HEK293 (cell line): Measurements from ENCODE around the gene NPTN.

Experiments
- GLI4 ChIP-seq: fragments of 450-650 bp; formaldehyde crosslinking; IDR thresholded peaks from 2 replicates; pipeline ENCODE4 v1.5.1; 2016; ENCODE audit warnings: missing biosample characterization, missing genetic modification characterization
- ZEB2 ChIP-seq: fragments of 450-650 bp; formaldehyde crosslinking; IDR thresholded peaks from 2 replicates; pipeline ENCODE4 v1.5.1; 2016; ENCODE audit warnings: missing biosample characterization, missing genetic modification characterization
- ZNF274 ChIP-seq, 2 experiments: fragments of 200-500 bp in 1 of 2; fragments of 450-650 bp in 1 of 2; sonication (Bioruptor generic) in 1 of 2; formaldehyde crosslinking in 1 of 2; IDR thresholded peaks; 2 replicates each; pipeline versions ENCODE4 v1.5.1 to v1.6.1; 2014 to 2016; ENCODE audit warnings: borderline replicate concordance in 1 of 2, inconsistent platforms in 1 of 2, low read length in 1 of 2, missing biosample characterization in 1 of 2, missing genetic modification characterization in 1 of 2
- ZNF561 ChIP-seq: fragments of 450-650 bp; IDR thresholded peaks from 2 replicates; pipeline ENCODE4 v1.5.1; 2018; ENCODE audit warnings: missing biosample characterization, missing genetic modification characterization, borderline replicate concordance
- ZNF747 ChIP-seq: fragments of 450-650 bp; formaldehyde crosslinking; IDR thresholded peaks from 2 replicates; pipeline ENCODE4 v1.5.1; 2016; ENCODE audit warnings: missing biosample characterization, missing genetic modification characterization
- TF ChIP-seq, protein P1 (sequence below): fragments of 450-650 bp; formaldehyde crosslinking; IDR thresholded peaks from 2 replicates; pipeline ENCODE4 v1.5.1; 2016; ENCODE audit warnings: missing biosample characterization, missing genetic modification characterization
- TF ChIP-seq, protein P2 (sequence below): fragments of 450-650 bp; formaldehyde crosslinking; conservative IDR thresholded peaks from 2 replicates; pipeline ENCODE4 v1.5.1; 2016; ENCODE audit warnings: low read depth, missing biosample characterization, missing genetic modification characterization

DNA sequence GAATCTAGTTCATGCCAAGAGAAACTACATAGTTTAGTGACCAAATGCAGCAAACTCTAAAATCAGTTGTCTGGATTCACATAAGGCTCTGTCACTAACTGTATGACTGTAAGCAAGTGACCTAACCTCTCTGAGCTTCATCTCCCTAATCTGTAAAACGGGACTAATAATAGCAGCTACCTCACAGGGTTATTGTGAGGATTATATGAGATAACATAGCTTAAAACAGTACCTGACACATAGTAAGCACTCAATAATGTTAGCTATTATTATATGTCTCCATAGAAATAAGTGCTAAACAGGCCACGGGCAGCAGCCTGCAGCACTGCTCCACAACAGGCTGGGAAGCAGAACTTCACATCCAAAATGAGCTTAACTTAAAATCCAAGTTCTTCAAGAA lies 30.2 kb downstream of the NPTN start:
- TF ChIP-seq ZNF561 (tag by site-specific recombination) (no peak), GLI4 (tag by site-specific recombination) (no peak), ZNF274 (IDR thresholded peaks at IDR 0.05; ENCODE audit: low read length) (no peak), ZNF274 (tag by site-specific recombination; IDR thresholded peaks at IDR 0.05; ENCODE audit: borderline replicate concordance) (no peak), ZEB2 (tag by site-specific recombination) (no peak), ZNF747 (tag by site-specific recombination) (no peak)
- TF ChIP-seq, protein P1, sequence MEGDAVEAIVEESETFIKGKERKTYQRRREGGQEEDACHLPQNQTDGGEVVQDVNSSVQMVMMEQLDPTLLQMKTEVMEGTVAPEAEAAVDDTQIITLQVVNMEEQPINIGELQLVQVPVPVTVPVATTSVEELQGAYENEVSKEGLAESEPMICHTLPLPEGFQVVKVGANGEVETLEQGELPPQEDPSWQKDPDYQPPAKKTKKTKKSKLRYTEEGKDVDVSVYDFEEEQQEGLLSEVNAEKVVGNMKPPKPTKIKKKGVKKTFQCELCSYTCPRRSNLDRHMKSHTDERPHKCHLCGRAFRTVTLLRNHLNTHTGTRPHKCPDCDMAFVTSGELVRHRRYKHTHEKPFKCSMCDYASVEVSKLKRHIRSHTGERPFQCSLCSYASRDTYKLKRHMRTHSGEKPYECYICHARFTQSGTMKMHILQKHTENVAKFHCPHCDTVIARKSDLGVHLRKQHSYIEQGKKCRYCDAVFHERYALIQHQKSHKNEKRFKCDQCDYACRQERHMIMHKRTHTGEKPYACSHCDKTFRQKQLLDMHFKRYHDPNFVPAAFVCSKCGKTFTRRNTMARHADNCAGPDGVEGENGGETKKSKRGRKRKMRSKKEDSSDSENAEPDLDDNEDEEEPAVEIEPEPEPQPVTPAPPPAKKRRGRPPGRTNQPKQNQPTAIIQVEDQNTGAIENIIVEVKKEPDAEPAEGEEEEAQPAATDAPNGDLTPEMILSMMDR (tag by site-specific recombination): no peak
- TF ChIP-seq, protein P2, sequence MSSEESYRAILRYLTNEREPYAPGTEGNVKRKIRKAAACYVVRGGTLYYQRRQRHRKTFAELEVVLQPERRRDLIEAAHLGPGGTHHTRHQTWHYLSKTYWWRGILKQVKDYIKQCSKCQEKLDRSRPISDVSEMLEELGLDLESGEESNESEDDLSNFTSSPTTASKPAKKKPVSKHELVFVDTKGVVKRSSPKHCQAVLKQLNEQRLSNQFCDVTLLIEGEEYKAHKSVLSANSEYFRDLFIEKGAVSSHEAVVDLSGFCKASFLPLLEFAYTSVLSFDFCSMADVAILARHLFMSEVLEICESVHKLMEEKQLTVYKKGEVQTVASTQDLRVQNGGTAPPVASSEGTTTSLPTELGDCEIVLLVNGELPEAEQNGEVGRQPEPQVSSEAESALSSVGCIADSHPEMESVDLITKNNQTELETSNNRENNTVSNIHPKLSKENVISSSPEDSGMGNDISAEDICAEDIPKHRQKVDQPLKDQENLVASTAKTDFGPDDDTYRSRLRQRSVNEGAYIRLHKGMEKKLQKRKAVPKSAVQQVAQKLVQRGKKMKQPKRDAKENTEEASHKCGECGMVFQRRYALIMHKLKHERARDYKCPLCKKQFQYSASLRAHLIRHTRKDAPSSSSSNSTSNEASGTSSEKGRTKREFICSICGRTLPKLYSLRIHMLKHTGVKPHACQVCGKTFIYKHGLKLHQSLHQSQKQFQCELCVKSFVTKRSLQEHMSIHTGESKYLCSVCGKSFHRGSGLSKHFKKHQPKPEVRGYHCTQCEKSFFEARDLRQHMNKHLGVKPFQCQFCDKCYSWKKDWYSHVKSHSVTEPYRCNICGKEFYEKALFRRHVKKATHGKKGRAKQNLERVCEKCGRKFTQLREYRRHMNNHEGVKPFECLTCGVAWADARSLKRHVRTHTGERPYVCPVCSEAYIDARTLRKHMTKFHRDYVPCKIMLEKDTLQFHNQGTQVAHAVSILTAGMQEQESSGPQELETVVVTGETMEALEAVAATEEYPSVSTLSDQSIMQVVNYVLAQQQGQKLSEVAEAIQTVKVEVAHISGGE (tag by site-specific recombination): no peak
